ENCODE measurements around the gene MKX. TPM values are rescaled to one million over a fixed set of nuclear protein-coding genes. Genes with fewer than 3 reads are reported as not detected.

The MKX gene
- total and polyA plus RNA-seq, 9 of the 15 experiments (the other 6 are each of a cell fraction or from before 2014, with no cell fraction given) = 0.07 TPM; not detected in 7

DNA sequence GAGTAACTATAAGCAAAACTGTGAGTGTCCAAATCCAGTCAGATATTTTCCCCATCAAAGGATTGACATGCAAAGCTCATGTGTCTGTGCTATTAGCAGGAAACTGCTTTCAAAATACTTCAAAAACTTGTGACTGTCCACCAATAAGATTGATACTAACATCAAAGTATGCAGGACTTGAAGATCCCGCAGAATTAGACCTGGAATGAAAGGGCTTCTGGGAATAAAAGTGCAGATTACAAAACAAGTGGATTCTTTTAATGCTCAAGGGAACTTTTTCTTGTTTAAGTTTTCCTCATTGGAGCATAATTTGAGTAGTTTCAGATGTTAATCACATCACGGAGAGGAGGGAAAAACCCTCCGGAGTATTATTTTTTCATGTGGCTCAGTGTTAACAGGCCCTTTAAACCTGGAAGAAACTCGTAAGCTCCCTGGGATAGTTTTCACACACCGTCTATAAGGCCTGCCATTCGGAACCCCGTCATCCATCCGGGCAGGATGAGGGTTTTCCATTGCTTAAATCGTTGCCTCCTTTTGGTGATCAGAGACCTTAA lies 33.9 kb upstream of the MKX start:
- POLR2A ChIA-PET = no interaction called here
- Histone ChIP-seq H2AFZ (ENCODE audit: low read depth, low read length) (no peak overlapping the region), H4K20me1 (replicated peaks; ENCODE audit: control insufficient read depth, insufficient read depth, low read length) (no peaks in the 10 kb centered on the region), H3K27me3 (ENCODE audit: control insufficient read depth in 2 of 2, insufficient read depth in 2 of 2, low read length in 2 of 2) (no peaks in the 10 kb centered on the region), H3K27ac (ENCODE audit: extremely low read depth, low read depth, low read length) (no peak overlapping the region), H3K9ac (ENCODE audit: insufficient read depth in 1 of 2, low read depth in 2 of 2, low read length in 2 of 2) (no peak overlapping the region), H3K4me3 (no peak overlapping the region), H3K9me3 (replicated peaks; ENCODE audit: control insufficient read depth, insufficient read depth, low read depth, low read length) (no peaks in the 10 kb centered on the region), H3K36me3 (ENCODE audit: control insufficient read depth, insufficient read depth, low read length) (no peaks in the 10 kb centered on the region), H3K4me2 (ENCODE audit: insufficient read depth, low read length) (no peak overlapping the region), H3K4me1 (replicated peaks in 1 of 2; ENCODE audit: control insufficient read depth in 2 of 2, insufficient read depth in 2 of 2, low read length in 2 of 2) (no peaks in the 10 kb centered on the region), H3K9me1 (ENCODE audit: control insufficient read depth, insufficient read depth, low read length) (no peaks in the 10 kb centered on the region), H3K79me2 (ENCODE audit: control insufficient read depth, insufficient read depth, low read length) (no peaks in the 10 kb centered on the region)
- ATAC-seq (no peak), FAIRE-seq (no peak), DNase-seq (ENCODE audit: extremely low read depth in 1 of 4, low spot score in 3 of 4) (no peak)
- intact Hi-C loops (cut with micrococcal nuclease) = no loop called here
- CTCF ChIA-PET (ENCODE audit: low intra/inter-chr PET ratio) = no interaction called here
- BruUV-seq (replicated peaks) = no TSS peak
- WGBS (ENCODE audit: insufficient coverage, low coverage, missing lambda C conversion rate) = 2% methylated on average over 9 of the region's 9 CpGs
- in situ Hi-C loops (cut with MboI) = no loop called here
- TF ChIP-seq ZNF143 (CRISPR knock-in tag; IDR thresholded peaks at IDR 0.05) (no peak), PTTG1 (tag; IDR thresholded peaks at IDR 0.05; ENCODE audit: low read depth) (no peak), ZNF75A (CRISPR knock-in tag; IDR thresholded peaks at IDR 0.05) (no peak), NFRKB (IDR thresholded peaks at IDR 0.05; ENCODE audit: low read depth) (no peak), ZNF76 (CRISPR knock-in tag; IDR thresholded peaks at IDR 0.05; ENCODE audit: borderline replicate concordance) (no peak), ZNF41 (CRISPR knock-in tag; conservative IDR thresholded peaks at IDR 0.05) (no peak), BCL6 (CRISPR knock-in tag; IDR thresholded peaks at IDR 0.05) (no peak), CEBPG (CRISPR knock-in tag; IDR thresholded peaks at IDR 0.05) (no peak), CEBPG (tag; conservative IDR thresholded peaks at IDR 0.05 in 1 of 2, IDR thresholded peaks at IDR 0.05 in 1 of 2) (no peak), EZH2 (IDR thresholded peaks at IDR 0.05; ENCODE audit: borderline replicate concordance, low read depth, low read length) (no peak), ZKSCAN1 (IDR thresholded peaks at IDR 0.05; ENCODE audit: low read depth, low read length) (no peak)
- TF ChIP-seq, protein P1, sequence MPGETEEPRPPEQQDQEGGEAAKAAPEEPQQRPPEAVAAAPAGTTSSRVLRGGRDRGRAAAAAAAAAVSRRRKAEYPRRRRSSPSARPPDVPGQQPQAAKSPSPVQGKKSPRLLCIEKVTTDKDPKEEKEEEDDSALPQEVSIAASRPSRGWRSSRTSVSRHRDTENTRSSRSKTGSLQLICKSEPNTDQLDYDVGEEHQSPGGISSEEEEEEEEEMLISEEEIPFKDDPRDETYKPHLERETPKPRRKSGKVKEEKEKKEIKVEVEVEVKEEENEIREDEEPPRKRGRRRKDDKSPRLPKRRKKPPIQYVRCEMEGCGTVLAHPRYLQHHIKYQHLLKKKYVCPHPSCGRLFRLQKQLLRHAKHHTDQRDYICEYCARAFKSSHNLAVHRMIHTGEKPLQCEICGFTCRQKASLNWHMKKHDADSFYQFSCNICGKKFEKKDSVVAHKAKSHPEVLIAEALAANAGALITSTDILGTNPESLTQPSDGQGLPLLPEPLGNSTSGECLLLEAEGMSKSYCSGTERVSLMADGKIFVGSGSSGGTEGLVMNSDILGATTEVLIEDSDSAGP (CRISPR knock-in tag; IDR thresholded peaks at IDR 0.05) = no peak
- TF ChIP-seq, protein P2, sequence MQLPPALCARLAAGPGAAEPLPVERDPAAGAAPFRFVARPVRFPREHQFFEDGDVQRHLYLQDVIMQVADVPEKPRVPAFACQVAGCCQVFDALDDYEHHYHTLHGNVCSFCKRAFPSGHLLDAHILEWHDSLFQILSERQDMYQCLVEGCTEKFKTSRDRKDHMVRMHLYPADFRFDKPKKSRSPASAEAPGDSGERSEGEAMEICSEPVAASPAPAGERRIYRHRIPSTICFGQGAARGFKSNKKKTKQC (CRISPR knock-in tag; IDR thresholded peaks at IDR 0.05) = no peak
- TF ChIP-seq, protein P3, sequence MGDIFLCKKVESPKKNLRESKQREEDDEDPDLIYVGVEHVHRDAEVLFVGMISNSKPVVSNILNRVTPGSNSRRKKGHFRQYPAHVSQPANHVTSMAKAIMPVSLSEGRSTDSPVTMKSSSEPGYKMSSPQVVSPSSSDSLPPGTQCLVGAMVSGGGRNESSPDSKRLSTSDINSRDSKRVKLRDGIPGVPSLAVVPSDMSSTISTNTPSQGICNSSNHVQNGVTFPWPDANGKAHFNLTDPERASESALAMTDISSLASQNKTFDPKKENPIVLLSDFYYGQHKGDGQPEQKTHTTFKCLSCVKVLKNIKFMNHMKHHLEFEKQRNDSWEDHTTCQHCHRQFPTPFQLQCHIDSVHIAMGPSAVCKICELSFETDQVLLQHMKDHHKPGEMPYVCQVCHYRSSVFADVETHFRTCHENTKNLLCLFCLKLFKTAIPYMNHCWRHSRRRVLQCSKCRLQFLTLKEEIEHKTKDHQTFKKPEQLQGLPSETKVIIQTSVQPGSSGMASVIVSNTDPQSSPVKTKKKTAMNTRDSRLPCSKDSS (IDR thresholded peaks at IDR 0.05; ENCODE audit: low read depth, partially characterized antibody) = no peak
- TF ChIP-seq, protein P4, sequence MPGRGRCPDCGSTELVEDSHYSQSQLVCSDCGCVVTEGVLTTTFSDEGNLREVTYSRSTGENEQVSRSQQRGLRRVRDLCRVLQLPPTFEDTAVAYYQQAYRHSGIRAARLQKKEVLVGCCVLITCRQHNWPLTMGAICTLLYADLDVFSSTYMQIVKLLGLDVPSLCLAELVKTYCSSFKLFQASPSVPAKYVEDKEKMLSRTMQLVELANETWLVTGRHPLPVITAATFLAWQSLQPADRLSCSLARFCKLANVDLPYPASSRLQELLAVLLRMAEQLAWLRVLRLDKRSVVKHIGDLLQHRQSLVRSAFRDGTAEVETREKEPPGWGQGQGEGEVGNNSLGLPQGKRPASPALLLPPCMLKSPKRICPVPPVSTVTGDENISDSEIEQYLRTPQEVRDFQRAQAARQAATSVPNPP (IDR thresholded peaks at IDR 0.05; ENCODE audit: borderline replicate concordance, insufficient read depth, insufficient read length) = no peak
- TF ChIP-seq, protein P5, sequence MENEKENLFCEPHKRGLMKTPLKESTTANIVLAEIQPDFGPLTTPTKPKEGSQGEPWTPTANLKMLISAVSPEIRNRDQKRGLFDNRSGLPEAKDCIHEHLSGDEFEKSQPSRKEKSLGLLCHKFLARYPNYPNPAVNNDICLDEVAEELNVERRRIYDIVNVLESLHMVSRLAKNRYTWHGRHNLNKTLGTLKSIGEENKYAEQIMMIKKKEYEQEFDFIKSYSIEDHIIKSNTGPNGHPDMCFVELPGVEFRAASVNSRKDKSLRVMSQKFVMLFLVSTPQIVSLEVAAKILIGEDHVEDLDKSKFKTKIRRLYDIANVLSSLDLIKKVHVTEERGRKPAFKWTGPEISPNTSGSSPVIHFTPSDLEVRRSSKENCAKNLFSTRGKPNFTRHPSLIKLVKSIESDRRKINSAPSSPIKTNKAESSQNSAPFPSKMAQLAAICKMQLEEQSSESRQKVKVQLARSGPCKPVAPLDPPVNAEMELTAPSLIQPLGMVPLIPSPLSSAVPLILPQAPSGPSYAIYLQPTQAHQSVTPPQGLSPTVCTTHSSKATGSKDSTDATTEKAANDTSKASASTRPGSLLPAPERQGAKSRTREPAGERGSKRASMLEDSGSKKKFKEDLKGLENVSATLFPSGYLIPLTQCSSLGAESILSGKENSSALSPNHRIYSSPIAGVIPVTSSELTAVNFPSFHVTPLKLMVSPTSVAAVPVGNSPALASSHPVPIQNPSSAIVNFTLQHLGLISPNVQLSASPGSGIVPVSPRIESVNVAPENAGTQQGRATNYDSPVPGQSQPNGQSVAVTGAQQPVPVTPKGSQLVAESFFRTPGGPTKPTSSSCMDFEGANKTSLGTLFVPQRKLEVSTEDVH (IDR thresholded peaks at IDR 0.05; ENCODE audit: low read depth, partially characterized antibody) = no peak
